ENCODE measurements around the gene XPO5. TPM values are rescaled to one million over a fixed set of nuclear protein-coding genes. Genes with fewer than 3 reads are reported as not detected.

Gene XPO5
- total and polyA plus RNA-seq, 9 of the 15 experiments (the other 6 are each of a cell fraction or from before 2014, with no cell fraction given), result 36.0 to 170 (median 99.1) TPM

- POLR2A ChIA-PET, result interaction anchor here (1.5 to 6.2 kb wide), 2 partner anchors 12 to 242 kb away, joined by 7 to 54 read pairs; no protein-coding TSS in a partner anchor
- intact Hi-C loops (cut with micrococcal nuclease) (no loop called here), in situ Hi-C loops (cut with MboI) (no loop called here)
- no peak for DNase-seq (ENCODE audit: extremely low read depth in 1 of 4, low spot score in 3 of 4)
- H3K9ac ChIP-seq (ENCODE audit: insufficient read depth in 1 of 2, low read depth in 2 of 2, low read length in 2 of 2), result no peak overlapping the region
- peaks cover 10 to 35% of the 10 kb centered on the region in 2 experiments; a peak in 4 of 5 replicates for H3K4me1 ChIP-seq (replicated peaks in 1 of 2; ENCODE audit: control insufficient read depth in 2 of 2, insufficient read depth in 2 of 2, low read length in 2 of 2)
- CTCF ChIA-PET (ENCODE audit: low intra/inter-chr PET ratio), result interaction anchor here (1.2 to 1.7 kb wide), 2 partner anchors 49 to 240 kb away, joined by 3 to 6 read pairs; partner anchors contain the start of gene DLK2
- H3K79me2 ChIP-seq (ENCODE audit: control insufficient read depth, insufficient read depth, low read length), result no peaks in the 10 kb centered on the region
- no peak overlapping the region for H3K4me3 ChIP-seq
- H3K9me1 ChIP-seq (ENCODE audit: control insufficient read depth, insufficient read depth, low read length), result no peaks in the 10 kb centered on the region
- BruUV-seq (replicated peaks), result no TSS peak
- H4K20me1 ChIP-seq (replicated peaks; ENCODE audit: control insufficient read depth, insufficient read depth, low read length), result peaks cover 12% of the 10 kb centered on the region; the same call in 1 of the 2 replicates
- no peak for FAIRE-seq
- ATAC-seq, result no peak
- WGBS (ENCODE audit: insufficient coverage, low coverage, missing lambda C conversion rate), result 92% methylated on average over 20 of the region's 26 CpGs
- no peak overlapping the region for H3K27ac ChIP-seq (ENCODE audit: extremely low read depth, low read depth, low read length)
- 0 out of 2 replicates have a peak, but pooled peaks have one; percentile 17 for TF ChIP-seq POLR2G (IDR thresholded peaks at IDR 0.05; ENCODE audit: low read depth, low read length)
- TF ChIP-seq ZBTB8A (IDR thresholded peaks at IDR 0.05; ENCODE audit: partially characterized antibody), result no peak
- TF ChIP-seq HDAC1 (IDR thresholded peaks at IDR 0.05), result no peak
- no peak for TF ChIP-seq TEAD4 (IDR thresholded peaks at IDR 0.05; ENCODE audit: low read length)
- TF ChIP-seq TEAD4 (CRISPR knock-in tag; IDR thresholded peaks at IDR 0.05; ENCODE audit: borderline replicate concordance), result no peak
- TF ChIP-seq HIVEP1 (CRISPR knock-in tag; IDR thresholded peaks at IDR 0.05), result no peak
- no peak overlapping the region for H3K4me2 ChIP-seq (ENCODE audit: insufficient read depth, low read length)
- peaks cover 55% of the 10 kb centered on the region; the same call in 2 of the 3 replicates for H3K36me3 ChIP-seq (ENCODE audit: control insufficient read depth, insufficient read depth, low read length)
- H3K9me3 ChIP-seq (replicated peaks; ENCODE audit: control insufficient read depth, insufficient read depth, low read depth, low read length), result no peaks in the 10 kb centered on the region
- H2AFZ ChIP-seq (ENCODE audit: low read depth, low read length), result no peak overlapping the region
- H3K27me3 ChIP-seq (ENCODE audit: control insufficient read depth in 2 of 2, insufficient read depth in 2 of 2, low read length in 2 of 2), result peaks cover 0 to 6% of the 10 kb centered on the region in 2 experiments; a peak in 2 of 5 replicates
These were observed 70.9 kb downstream of the XPO5 start for GRCh38 chr6:43504756-43505593.
